DMS79 (cell line): ENCODE data around the gene ATXN7L1.
"Not testable (repeated sequence)": the region's sequence is repeated elsewhere in the genome, so short reads cannot be mapped to it uniquely, and the experiment has no call there.

Source experiments
- DNase-seq: peaks from one replicate; lab custom pipeline; 2025; lab: John Stamatoyannopoulos, UW

ATXN7L1 gene

GRCh38 chr7:105703207-105703930 lies 173.0 kb downstream of the ATXN7L1 start:
- DNase-seq, result no peak

GRCh38 chr7:105699568-105700236 lies 176.7 kb downstream of the ATXN7L1 start:
- DNase-seq, result no peak

GRCh38 chr7:105698531-105698930 lies 177.9 kb downstream of the ATXN7L1 start:
- no peak for DNase-seq

- DNase-seq, result no peak
Observed at GRCh38 chr7:105697753-105698152, 178.6 kb downstream of the ATXN7L1 start.

GRCh38 chr7:105697169-105697568 lies 179.2 kb downstream of the ATXN7L1 start:
- not testable (repeated sequence) for DNase-seq

GRCh38 chr7:105693576-105693975 lies 182.8 kb downstream of the ATXN7L1 start:
- DNase-seq, result no peak

GRCh38 chr7:105691680-105692564 lies 184.5 kb downstream of the ATXN7L1 start:
- peak; percentile 36 for DNase-seq

GRCh38 chr7:105691082-105691679 lies 185.2 kb downstream of the ATXN7L1 start:
- DNase-seq, result no peak

- DNase-seq, result peak; percentile 71
Observed at GRCh38 chr7:105690325-105690945, 186.0 kb downstream of the ATXN7L1 start.

GRCh38 chr7:105689067-105689819 lies 187.2 kb downstream of the ATXN7L1 start:
- DNase-seq, result no peak

- no peak for DNase-seq
Observed at GRCh38 chr7:105688617-105689016, 187.8 kb downstream of the ATXN7L1 start.

GRCh38 chr7:105685161-105685560 lies 191.2 kb downstream of the ATXN7L1 start:
- DNase-seq, result no peak

GRCh38 chr7:105682341-105683060 lies 193.9 kb downstream of the ATXN7L1 start:
- peak; percentile 78 for DNase-seq

- no peak for DNase-seq
Observed at GRCh38 chr7:105680505-105681187, 195.8 kb downstream of the ATXN7L1 start.

GRCh38 chr7:105678811-105679495 lies 197.4 kb downstream of the ATXN7L1 start:
- peak; percentile 84 for DNase-seq

- peak; percentile 15 for DNase-seq
Observed at GRCh38 chr7:105677817-105678573, 198.4 kb downstream of the ATXN7L1 start.

- DNase-seq, result no peak
Observed at GRCh38 chr7:105677410-105677730, 199.0 kb downstream of the ATXN7L1 start.

- peak; percentile 39 for DNase-seq
Observed at GRCh38 chr7:105675934-105676371, 200.4 kb downstream of the ATXN7L1 start.
